BJ (cell line): ENCODE results near the gene BLVRB. TPM values are rescaled to one million over a fixed set of nuclear protein-coding genes. Genes with fewer than 3 reads are reported as not detected.
"Not testable (repeated sequence)": the region's sequence is repeated elsewhere in the genome, so short reads cannot be mapped to it uniquely, and the experiment has no call there.

Experiments
- CTCF ChIA-PET: fragments of 350-600 bp; formaldehyde crosslinking; extraction: SDS; loops from one replicate; lab custom pipeline; 2021; ENCODE audit warnings: antibody characterized with exemption, inconsistent platforms; lab: Yijun Ruan, JAX
- POLR2A ChIA-PET: fragments of 300-600 bp; sonication (Branson Sonifier 250); formaldehyde crosslinking; extraction: SDS; loops from one replicate; lab custom pipeline; 2021; ENCODE audit warnings: antibody characterized with exemption; lab: Charles Lee
- DNase-seq: peaks from one replicate; pipeline ENCODE4 v3.0.0-alpha.2; 2011; ENCODE audit warnings: low read depth
- H3K27me3 ChIP-seq: 2 replicates; pipeline ENCODE4 v1.6.0; 2011; ENCODE audit warnings: low read length; ENCODE audit not compliant: control insufficient read depth, insufficient read depth
- H3K36me3 ChIP-seq: 2 replicates; pipeline ENCODE4 v1.5.1; 2011; ENCODE audit warnings: low read length; ENCODE audit not compliant: control insufficient read depth, insufficient read depth
- H3K4me3 ChIP-seq: 2 replicates; pipeline ENCODE4 v1.5.1; 2011; ENCODE audit warnings: low read depth, mild to moderate bottlenecking, control low read depth, low read length
- CTCF ChIP-seq: IDR thresholded peaks from 2 replicates; pipeline ENCODE4 v1.5.1; 2011; ENCODE audit warnings: low read depth, mild to moderate bottlenecking, control low read depth, inconsistent platforms, low read length, moderate library complexity; ENCODE audit not compliant: insufficient read depth
- polyA plus RNA-seq: library from polyadenylated mRNA; depleted of rRNA; stranded (reverse); fragments of >200 nt; gene quantifications from 2 replicates; pipeline ENCODE4 v1.2.3, GENCODE V29; 2011

The BLVRB gene
- polyA plus RNA-seq, 1 experiment = 71.4 TPM

DNA sequence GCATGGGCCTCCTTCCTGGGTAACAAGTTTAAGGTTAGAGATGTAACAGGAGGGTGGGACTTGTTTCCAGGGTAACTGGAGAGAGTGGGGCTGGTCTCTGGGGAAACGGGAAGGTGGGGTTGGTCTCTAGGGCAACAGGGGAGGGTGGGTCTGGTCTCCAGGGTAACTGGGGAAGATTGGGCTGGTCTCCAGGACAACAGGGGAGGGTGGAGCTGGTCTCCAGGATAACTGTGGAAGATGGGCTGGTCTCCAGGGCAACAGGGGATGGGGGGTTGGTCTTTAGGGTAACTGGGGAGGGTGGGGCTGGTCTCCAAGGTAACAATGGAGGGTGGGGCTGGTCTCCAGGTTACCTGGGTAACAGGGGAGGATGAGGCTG, 37.8 kb upstream of the BLVRB start:
- peaks cover 1% of the 10 kb centered on the region for H3K27me3 ChIP-seq
- ChIA-PET CTCF (no interaction called here), POLR2A (no interaction called here)
- DNase-seq = no peak
- no peaks in the 10 kb centered on the region for H3K36me3 ChIP-seq
- no peak for TF ChIP-seq CTCF
- no peak overlapping the region for H3K4me3 ChIP-seq

GRCh38 chr19:40502647-40503319, 37.2 kb upstream of the BLVRB start:
- TF ChIP-seq CTCF = no peak
- Histone ChIP-seq H3K27me3 (peaks cover 1% of the 10 kb centered on the region), H3K36me3 (no peaks in the 10 kb centered on the region), H3K4me3 (no peak overlapping the region)
- ChIA-PET POLR2A (no interaction called here), CTCF (no interaction called here)
- no peak for DNase-seq

DNA sequence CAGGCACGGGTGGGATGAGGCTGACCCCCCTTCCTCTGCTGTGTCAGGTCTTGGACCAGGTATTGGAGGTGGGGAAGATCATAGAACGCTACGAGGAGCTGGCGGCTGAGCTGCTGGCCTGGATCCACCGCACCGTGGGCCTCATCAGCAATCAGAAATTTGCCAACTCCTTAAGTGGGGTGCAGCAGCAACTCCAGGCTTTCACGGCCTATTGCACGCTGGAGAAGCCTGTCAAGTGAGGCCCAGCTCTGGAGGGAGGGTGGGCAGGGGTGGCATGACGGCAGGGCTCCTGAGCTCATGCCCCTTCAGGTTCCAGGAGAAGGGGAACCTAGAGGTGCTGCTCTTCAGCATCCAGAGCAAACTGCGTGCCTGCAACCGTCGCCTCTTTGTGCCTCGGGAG, 36.5 kb upstream of the BLVRB start:
- no peak for TF ChIP-seq CTCF
- ChIA-PET CTCF (interaction anchor here (1.3 kb wide), 1 partner anchor 21 kb away, joined by 4 read pairs; no protein-coding TSS in a partner anchor), POLR2A (no interaction called here)
- peaks cover 1% of the 10 kb centered on the region for H3K27me3 ChIP-seq
- H3K4me3 ChIP-seq = no peak overlapping the region
- H3K36me3 ChIP-seq = no peaks in the 10 kb centered on the region
- no peak for DNase-seq

DNA sequence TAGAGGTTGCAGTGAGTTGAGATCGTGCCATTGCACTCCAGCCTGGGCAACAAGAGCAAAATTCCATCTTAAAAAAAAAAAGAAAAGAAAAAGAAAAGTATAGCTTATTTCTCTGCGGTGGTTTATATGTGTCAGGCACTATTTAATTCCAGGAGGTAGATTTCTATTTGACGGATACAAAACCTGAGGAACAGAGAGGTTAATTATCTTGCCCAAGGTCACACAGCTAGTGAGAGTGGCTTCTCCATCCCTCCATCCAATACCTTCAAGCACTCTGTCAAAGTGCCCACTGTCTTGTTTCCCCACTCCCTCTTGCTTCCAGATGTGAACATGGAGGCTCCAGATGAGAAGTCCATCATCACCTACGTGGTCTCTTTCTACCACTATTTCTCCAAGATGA, 36.1 kb upstream of the BLVRB start:
- ChIA-PET CTCF (interaction anchor here (0.6 to 1.3 kb wide), 3 partner anchors 12 to 39 kb away, joined by 3 to 5 read pairs (median 4); no protein-coding TSS in a partner anchor), POLR2A (no interaction called here)
- no peak for DNase-seq
- H3K36me3 ChIP-seq = no peaks in the 10 kb centered on the region
- TF ChIP-seq CTCF = no peak
- H3K4me3 ChIP-seq = no peak overlapping the region
- H3K27me3 ChIP-seq = peaks cover 1% of the 10 kb centered on the region

DNA sequence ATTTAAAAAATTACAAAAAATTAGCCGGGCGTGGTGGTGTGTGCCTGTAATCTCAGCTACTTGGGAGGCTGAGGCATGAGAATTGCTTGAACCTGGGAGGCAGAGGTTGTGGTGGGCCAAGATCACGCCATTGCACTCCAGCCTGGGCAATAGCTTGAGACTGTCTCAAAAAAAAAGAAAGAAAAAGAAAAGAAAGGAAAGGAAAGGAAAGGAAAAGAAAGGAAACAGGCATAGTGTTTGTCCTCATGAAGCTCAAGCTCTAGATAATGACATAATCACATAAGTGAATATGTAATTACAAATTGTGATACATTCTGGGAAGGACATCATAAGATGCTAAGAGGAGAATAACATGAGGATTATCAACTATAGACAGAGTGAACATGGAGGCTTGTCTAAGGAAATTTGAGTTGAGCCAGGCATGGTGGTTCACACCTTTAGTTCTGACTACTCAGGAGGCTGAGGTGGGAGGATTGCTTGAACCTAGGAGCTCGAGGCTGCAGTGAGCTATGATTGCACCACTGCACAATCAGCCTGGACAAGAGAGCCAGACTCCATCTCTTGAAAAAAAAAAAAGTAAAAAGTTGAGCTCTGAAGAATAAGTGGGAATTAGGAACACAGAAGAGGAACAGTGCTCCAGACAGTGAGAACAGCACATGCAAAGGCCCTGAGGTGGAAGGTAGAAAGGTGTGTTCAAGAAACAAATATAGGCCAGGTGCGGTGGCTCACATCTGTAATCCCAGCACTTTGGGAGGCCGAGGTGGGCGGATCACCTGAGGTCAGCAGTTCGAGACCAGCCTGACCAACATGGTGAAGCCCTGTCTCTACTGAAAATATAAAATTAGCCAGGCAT, 35.4 kb upstream of the BLVRB start:
- DNase-seq, H3K4me3 ChIP-seq, H3K36me3 ChIP-seq, POLR2A ChIA-PET, H3K27me3 ChIP-seq: not testable (repeated sequence)
- CTCF ChIA-PET = interaction anchor here (0.6 to 2.0 kb wide), 4 partner anchors 12 to 133 kb away, joined by 3 to 9 read pairs (median 4); no protein-coding TSS in a partner anchor
